Sigmoid colon (tissue), 4 donors: ENCODE measurements around the gene CERS5.
"Not testable (repeated sequence)": the region's sequence is repeated elsewhere in the genome, so short reads cannot be mapped to it uniquely, and the experiment has no call there.

Experiments used
- CTCF ChIP-seq, 4 experiments: fragments of 450-650 bp in 3 of 4; fragments of 200-600 bp in 1 of 4; IDR thresholded peaks; one replicate each; pipeline ENCODE4 v1.5.1; 2016 to 2019; ENCODE audit warnings: antibody characterized with exemption in 4 of 4, mild to moderate bottlenecking in 3 of 4, moderate library complexity in 2 of 4
- EP300 ChIP-seq, 4 donors: sonication (generic); formaldehyde crosslinking; IDR thresholded peaks; one replicate each; pipeline ENCODE4 v1.6.1; 2017; ENCODE audit warnings: antibody characterized with exemption in 4 of 4
- POLR2A ChIP-seq, 2 donors: fragments of 450-650 bp; IDR thresholded peaks; one replicate each; pipeline ENCODE4 v1.6.1; 2016; ENCODE audit warnings: antibody characterized with exemption in 2 of 2, mild to moderate bottlenecking in 2 of 2, moderate library complexity in 2 of 2
- POLR2AphosphoS5 ChIP-seq, 4 donors: sonication (generic); formaldehyde crosslinking; IDR thresholded peaks; one replicate each; pipeline ENCODE4 v1.6.1; 2017; ENCODE audit warnings: antibody characterized with exemption in 4 of 4

DNA sequence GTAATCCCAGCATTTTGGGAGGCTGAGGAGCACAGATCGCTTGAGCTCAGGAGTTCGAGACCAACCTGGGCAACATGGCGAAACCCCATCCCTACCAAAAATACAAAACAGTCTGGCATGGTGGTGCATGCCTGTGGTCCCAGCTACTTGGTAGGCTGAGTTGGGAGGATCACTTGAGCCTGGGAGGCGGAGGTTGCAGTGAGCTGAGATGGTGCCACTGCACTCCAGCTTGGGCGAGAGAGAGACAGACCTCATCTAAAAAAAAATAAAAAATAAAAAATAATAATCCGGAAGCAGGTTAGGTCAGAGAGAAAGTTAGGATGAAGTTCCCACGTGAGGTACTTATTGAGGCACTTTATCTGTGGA is 82.8 kb downstream of the CERS5 start:
- not testable (repeated sequence) for TF ChIP-seq CTCF, POLR2A, EP300, POLR2AphosphoS5 (IDR thresholded peaks at IDR 0.05)
